GM23338 (cell line): ENCODE measurements around the gene ACBD4. TPM values are rescaled to one million over a fixed set of nuclear protein-coding genes. Genes with fewer than 3 reads are reported as not detected.

Source experiments
- ATAC-seq: fragments of 200-7000 bp; cut with Tn5 transposase; 3 replicates; pipeline ENCODE4 v1.9.1; 2020
- DNase-seq: peaks from one replicate; pipeline ENCODE4 v3.0.0-alpha.2; 2015; ENCODE audit warnings: low spot score
- H2AFZ ChIP-seq: fragments of 200-600 bp; sonication (generic); 2 replicates; pipeline ENCODE4 v1.8.0; 2016; ENCODE audit warnings: antibody characterized with exemption, mild to moderate bottlenecking, moderate library complexity
- H3F3A ChIP-seq: fragments of 200-600 bp; sonication (generic); replicated peaks from 2 replicates; pipeline ENCODE4 v1.8.0; 2017; ENCODE audit warnings: antibody characterized with exemption, mixed run types, low read depth
- H3K27ac ChIP-seq: fragments of 200-600 bp; sonication (generic); 2 replicates; pipeline ENCODE4 v1.6.1; 2016; ENCODE audit warnings: low read depth
- H3K27me3 ChIP-seq: fragments of 200-600 bp; sonication (generic); 2 replicates; pipeline ENCODE4 v1.8.0; 2016; ENCODE audit warnings: mild to moderate bottlenecking, mixed run types, moderate library complexity; ENCODE audit not compliant: insufficient read depth
- H3K36me3 ChIP-seq: fragments of 200-600 bp; sonication (generic); 2 replicates; pipeline ENCODE4 v1.8.0; 2016; ENCODE audit warnings: mild to moderate bottlenecking; ENCODE audit not compliant: insufficient read depth
- H3K4me1 ChIP-seq: fragments of 200-600 bp; sonication (generic); 2 replicates; pipeline ENCODE4 v1.8.0; 2016; ENCODE audit warnings: mild to moderate bottlenecking, moderate library complexity; ENCODE audit not compliant: insufficient read depth
- H3K4me2 ChIP-seq: fragments of 200-600 bp; sonication (generic); 2 replicates; pipeline ENCODE4 v1.7.1; 2017; ENCODE audit warnings: mixed run types
- H3K4me3 ChIP-seq: fragments of 200-600 bp; sonication (generic); 2 replicates; pipeline ENCODE4 v1.6.1; 2016; ENCODE audit warnings: mixed run types
- H3K79me2 ChIP-seq: fragments of 200-600 bp; sonication (generic); replicated peaks from 2 replicates; pipeline ENCODE4 v1.8.0; 2017; ENCODE audit warnings: mild to moderate bottlenecking; ENCODE audit not compliant: insufficient read depth
- H3K9me2 ChIP-seq: fragments of 200-600 bp; sonication (generic); 2 replicates; pipeline ENCODE4 v1.8.0; 2017; ENCODE audit not compliant: insufficient read depth
- H4K20me1 ChIP-seq: fragments of 200-600 bp; sonication (generic); replicated peaks from 2 replicates; pipeline ENCODE4 v1.8.0; 2017; ENCODE audit warnings: mild to moderate bottlenecking; ENCODE audit not compliant: insufficient read depth
- H3K27ac Mint-ChIP-seq: 2 replicates; pipeline ENCODE4 v1.8.0; 2020; ENCODE audit warnings: inconsistent platforms, mild to moderate bottlenecking, moderate library complexity, mixed read lengths
- H3K27me3 Mint-ChIP-seq: 3 replicates; pipeline ENCODE4 v1.8.0; 2022; ENCODE audit warnings: low read depth, mild to moderate bottlenecking, moderate library complexity, mixed read lengths, inconsistent platforms; ENCODE audit not compliant: insufficient read depth, poor library complexity
- H3K36me3 Mint-ChIP-seq: 3 replicates; pipeline ENCODE4 v1.8.0; 2021; ENCODE audit warnings: low read depth, mild to moderate bottlenecking, inconsistent platforms, moderate library complexity, mixed read lengths
- H3K4me1 Mint-ChIP-seq: 3 replicates; pipeline ENCODE4 v1.8.0; 2020; ENCODE audit warnings: mild to moderate bottlenecking, inconsistent platforms, mixed read lengths
- H3K4me3 Mint-ChIP-seq: 3 replicates; pipeline ENCODE4 v1.8.0; 2021; ENCODE audit warnings: moderate library complexity, mild to moderate bottlenecking, inconsistent platforms, mixed read lengths
- H3K9me3 Mint-ChIP-seq: 3 replicates; pipeline ENCODE4 v1.8.0; 2020; ENCODE audit warnings: moderate library complexity, mild to moderate bottlenecking, inconsistent platforms, mixed read lengths
- EZH2phosphoT487 ChIP-seq: fragments of 200-600 bp; sonication (generic); IDR thresholded peaks from one replicate; pipeline ENCODE4 v1.8.1; 2018; ENCODE audit warnings: antibody characterized with exemption; ENCODE audit not compliant: unreplicated experiment
- POLR2AphosphoS5 ChIP-seq: IDR thresholded peaks from 2 replicates; pipeline ENCODE4 v1.6.1; 2016; ENCODE audit warnings: antibody characterized with exemption, low read depth
- REST ChIP-seq: IDR thresholded peaks from one replicate; pipeline ENCODE4 v1.6.1; 2018; ENCODE audit warnings: antibody characterized with exemption; ENCODE audit not compliant: unreplicated experiment
- STAT1 ChIP-seq: IDR thresholded peaks from one replicate; pipeline ENCODE4 v1.6.1; 2016; ENCODE audit warnings: antibody characterized with exemption; ENCODE audit not compliant: unreplicated experiment
- ZNF114 ChIP-seq: fragments of 250-450 bp; sonication (Bioruptor Pico); IDR thresholded peaks from 2 replicates; pipeline ENCODE4 v1.5.0; 2020; ENCODE audit warnings: mild to moderate bottlenecking, moderate library complexity
- ZNF331 ChIP-seq: fragments of 250-450 bp; sonication (Bioruptor Pico); IDR thresholded peaks from 2 replicates; pipeline ENCODE4 v1.5.0; 2020; ENCODE audit warnings: low read depth, mild to moderate bottlenecking, moderate library complexity
- ZNF462 ChIP-seq: fragments of 250-450 bp; sonication (Bioruptor Pico); IDR thresholded peaks from 2 replicates; pipeline ENCODE4 v1.5.0; 2020; ENCODE audit warnings: mild to moderate bottlenecking, moderate library complexity
- polyA plus RNA-seq: library from polyadenylated mRNA; unstranded; fragments of >200 nt; fragmentation: Nextera tagmentation; extraction: Ambion mirVana; gene quantifications from 2 replicates; pipeline ENCODE4 v1.2.1, GENCODE V29; 2016
- total RNA-seq: library from RNA; depleted of rRNA; stranded (reverse); fragments of >200 nt; shearing (Covaris generic); gene quantifications from 2 replicates; pipeline ENCODE4 v1.2.3, GENCODE V29; 2014

ACBD4 gene
- total and polyA plus RNA-seq, 2 experiments from 2014 or later = 4.5 to 6.7 TPM

- Mint-ChIP-seq H3K27me3 (peaks cover 20% of the 10 kb centered on the region), H3K9me3 (no peaks in the 10 kb centered on the region), H3K27ac (0 out of 2 replicates have a peak overlapping the region, but pooled peaks have one; percentile 31), H3K36me3 (no peaks in the 10 kb centered on the region), H3K4me1 (peaks cover 31% of the 10 kb centered on the region), H3K4me3 (no peak overlapping the region; the same call in 2 of the 3 replicates)
- Histone ChIP-seq H3K9me2 (no peaks in the 10 kb centered on the region), H3K4me1 (peaks cover 4% of the 10 kb centered on the region; the same call in 1 of the 2 replicates), H3K36me3 (no peaks in the 10 kb centered on the region), H3F3A (no peaks in the 10 kb centered on the region), H2AFZ (no peak overlapping the region), H3K27me3 (no peaks in the 10 kb centered on the region), H3K4me3 (no peak overlapping the region), H3K27ac (peak overlapping the region; percentile 66; the same call in 1 of the 2 replicates), H4K20me1 (no peaks in the 10 kb centered on the region), H3K4me2 (no peak overlapping the region), H3K79me2 (no peaks in the 10 kb centered on the region)
- TF ChIP-seq ZNF462 (CRISPR knock-in tag) (no peak), ZNF114 (CRISPR knock-in tag) (no peak), EZH2phosphoT487 (no peak), STAT1 (no peak), REST (no peak), POLR2AphosphoS5 (no peak), ZNF331 (CRISPR knock-in tag) (no peak)
- ATAC-seq (no peak), DNase-seq (no peak)
These were observed 19.6 kb upstream of the ACBD4 start for GRCh38 chr17:45115871-45116270.
